GM19043 (cell line): ENCODE measurements around the gene EIF2B4.
A peak's percentile ranks its signal among the peaks of the same experiment; 100 is the strongest.

Experiments
- ATAC-seq: cut with Tn5 transposase; IDR thresholded peaks from one replicate; pipeline ENCODE4 v1.9.1; 2021; ENCODE audit warnings: low read depth; ENCODE audit not compliant: unreplicated experiment

Gene EIF2B4

GRCh38 chr2:27370026-27370815 is at the start of gene EIF2B4, which contains the start of gene SNX17:
TSS of gene EIF2B4 (minus strand) at chr2:27370338. CDS start at chr2:27370314, 24 bp downstream.
TSS of gene SNX17 (plus strand) at chr2:27370616. CDS start at chr2:27370744, 128 bp downstream.
- ATAC-seq: peak; percentile 88

DNA sequence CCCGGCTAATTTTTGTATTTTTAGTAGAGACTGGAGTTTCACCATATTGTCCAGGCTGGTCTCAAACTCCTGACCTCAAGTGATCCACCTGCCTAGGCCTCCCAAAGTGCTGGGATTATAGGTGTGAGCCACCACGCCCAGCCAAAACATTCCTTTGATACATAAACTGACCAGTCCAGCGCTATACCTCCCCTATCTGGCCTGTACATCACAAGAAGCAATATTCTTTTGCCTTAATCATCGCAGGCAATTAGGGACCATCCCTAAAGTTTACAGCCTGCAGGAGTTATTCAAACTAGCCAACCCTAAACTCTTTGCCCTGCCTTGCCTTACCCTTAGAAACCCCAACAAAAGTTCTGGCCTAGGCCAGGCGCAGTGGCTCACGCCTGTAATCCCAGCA is 46.0 kb upstream of the EIF2B4 start:
- ATAC-seq: no peak

GRCh38 chr2:27412419-27413152 is 42.4 kb upstream of the EIF2B4 start:
- ATAC-seq: no peak

DNA sequence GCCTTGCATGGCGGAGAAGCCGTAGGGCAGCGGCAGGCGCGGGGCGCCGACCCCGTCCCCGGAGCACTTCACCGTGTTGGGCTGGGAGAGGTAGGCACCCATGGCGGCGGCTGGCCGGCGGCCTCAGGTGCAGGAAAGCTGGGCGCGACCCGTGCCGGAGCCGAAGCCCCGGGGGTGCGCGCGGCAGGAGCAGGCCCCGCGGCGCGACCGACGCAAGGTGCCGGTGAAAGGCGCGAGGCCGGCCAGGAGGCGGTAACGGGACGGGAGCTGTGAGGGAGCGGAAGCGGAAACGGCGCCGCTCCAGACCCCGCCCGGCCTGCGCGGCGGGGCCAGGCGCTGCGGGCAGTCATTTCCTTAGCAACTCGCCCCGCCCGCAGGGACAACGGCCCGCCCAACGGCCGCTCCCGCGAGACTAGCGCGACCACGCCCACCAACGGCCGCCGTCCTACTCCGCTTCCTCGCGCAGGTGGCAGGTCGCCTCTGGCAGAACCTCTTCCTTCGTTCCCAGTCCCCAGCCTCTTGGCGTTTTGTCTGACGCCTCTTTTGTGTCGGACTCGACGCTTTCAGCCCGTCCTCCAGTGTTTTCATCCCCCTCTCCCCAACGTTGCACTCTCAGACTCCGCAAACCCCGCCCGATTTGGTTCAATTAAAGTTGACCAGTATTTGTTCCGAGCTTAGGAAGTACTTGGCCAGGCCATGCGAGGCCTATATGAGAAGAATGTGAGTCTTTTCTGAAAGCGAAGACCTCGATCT is 39.4 kb upstream of the EIF2B4 start, which contains the start of gene PPM1G:
Gene PPM1G, minus strand, starts transcription at position 271 of the 753 bp plus-strand sequence. Its CDS starts 169 bp downstream, at position 102.
- ATAC-seq: peak; percentile 93

DNA sequence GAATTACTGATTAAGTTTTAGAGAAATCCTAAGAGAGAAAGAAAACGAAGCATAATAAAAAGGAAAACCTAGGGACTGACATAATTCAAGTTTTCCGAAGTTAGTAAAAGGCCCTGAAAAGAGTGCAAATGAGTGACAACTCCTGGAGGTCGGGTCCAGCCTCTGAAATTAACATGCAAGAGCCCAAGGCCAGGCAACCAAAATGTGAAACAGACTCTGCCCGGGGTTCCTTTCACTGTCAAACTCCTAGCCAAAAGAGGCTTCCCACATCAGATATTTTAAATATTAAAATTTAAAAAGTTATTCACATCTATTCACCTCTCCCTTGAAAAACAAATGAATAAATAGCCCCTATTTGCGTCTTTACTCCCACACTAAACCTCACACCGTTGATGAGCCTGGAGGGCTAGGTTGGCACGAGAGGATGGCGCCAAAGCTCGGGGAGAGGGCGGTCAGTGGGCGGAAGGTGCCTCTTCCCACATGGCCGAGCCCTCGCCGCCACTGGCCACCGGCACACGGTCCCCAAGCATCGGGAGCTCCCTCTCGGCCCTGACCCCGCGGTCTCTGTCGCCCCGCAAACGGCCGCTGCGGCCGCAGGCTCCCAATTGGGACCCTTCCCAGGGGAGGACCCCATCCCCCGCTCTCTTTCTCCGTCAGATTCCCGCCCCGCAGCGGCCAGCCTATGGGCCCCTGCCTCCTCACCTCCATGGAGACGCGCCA is 38.6 kb upstream of the EIF2B4 start:
- ATAC-seq: peak; percentile 5

DNA sequence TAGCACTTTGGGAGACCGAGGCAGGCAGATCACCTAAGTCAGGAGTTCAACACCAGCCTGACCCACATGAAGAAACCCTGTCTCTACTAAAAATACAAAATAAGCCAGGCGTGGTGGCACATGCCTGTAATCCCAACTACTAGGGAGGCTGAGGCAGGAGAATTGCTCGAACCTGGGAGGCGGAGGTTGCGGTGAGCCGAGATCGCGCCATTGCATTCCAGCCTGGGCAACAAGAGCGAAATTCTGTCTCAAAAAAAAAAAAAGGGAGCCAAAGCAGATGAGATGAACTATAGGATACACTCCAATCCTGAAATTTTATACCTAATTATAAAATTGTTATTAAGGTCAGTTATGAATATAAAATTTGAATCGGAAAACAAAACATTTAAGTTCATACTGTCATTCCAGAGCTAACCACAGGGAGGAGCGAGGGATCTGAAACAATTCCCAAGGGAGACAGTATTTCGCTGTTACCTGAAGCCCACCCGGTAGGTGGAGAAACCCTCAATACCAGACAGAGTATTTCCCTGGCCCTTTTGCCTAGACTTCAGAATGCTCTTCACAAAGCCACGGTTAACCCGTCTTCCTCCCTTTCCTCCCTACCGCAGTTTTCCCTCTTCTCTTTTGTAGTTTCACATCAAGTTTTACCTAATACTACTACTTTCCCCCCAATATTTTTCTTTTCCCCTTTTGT is 37.8 kb upstream of the EIF2B4 start:
- no peak for ATAC-seq

GRCh38 chr2:27400348-27401135 is 30.4 kb upstream of the EIF2B4 start:
- no peak for ATAC-seq

DNA sequence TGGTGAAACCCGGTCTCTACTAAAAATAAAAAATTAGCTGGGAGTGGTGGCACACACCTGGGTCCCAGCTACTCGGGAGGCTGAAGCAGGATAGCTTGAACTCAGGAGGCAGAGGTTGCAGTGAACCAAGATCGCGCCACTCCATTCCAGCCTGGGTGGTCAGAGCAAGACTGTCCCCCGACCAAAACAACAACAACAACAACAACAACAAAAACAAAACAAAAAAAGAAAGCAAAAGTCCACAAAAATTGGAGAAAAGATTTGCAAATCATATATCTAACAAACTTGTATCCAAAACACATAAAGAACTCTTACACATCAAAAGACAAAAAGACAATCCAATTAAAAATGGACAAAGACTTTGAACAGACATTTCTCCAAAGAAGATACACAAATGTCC is 28.8 kb upstream of the EIF2B4 start:
- no peak for ATAC-seq

DNA sequence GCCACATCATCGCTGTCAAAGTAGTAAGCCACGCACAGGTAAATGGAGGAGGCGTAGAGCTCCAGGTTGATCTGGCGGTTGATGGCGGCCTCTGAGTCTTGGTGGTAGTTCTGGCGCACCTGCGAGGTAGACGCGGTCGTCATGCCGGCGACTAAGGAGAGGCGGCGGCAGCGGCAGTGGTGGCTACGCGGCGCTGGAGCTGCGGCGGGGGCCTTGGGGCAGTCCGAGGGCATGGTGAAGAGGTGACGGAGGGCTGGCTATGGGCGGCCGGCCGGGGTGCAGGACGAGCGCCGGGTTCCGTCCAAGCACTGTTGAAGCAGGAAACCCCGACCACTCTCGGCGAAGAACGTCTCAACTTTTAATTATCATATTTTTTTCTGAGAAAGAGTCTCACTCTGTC is 23.1 kb upstream of the EIF2B4 start:
- ATAC-seq: no peak

DNA sequence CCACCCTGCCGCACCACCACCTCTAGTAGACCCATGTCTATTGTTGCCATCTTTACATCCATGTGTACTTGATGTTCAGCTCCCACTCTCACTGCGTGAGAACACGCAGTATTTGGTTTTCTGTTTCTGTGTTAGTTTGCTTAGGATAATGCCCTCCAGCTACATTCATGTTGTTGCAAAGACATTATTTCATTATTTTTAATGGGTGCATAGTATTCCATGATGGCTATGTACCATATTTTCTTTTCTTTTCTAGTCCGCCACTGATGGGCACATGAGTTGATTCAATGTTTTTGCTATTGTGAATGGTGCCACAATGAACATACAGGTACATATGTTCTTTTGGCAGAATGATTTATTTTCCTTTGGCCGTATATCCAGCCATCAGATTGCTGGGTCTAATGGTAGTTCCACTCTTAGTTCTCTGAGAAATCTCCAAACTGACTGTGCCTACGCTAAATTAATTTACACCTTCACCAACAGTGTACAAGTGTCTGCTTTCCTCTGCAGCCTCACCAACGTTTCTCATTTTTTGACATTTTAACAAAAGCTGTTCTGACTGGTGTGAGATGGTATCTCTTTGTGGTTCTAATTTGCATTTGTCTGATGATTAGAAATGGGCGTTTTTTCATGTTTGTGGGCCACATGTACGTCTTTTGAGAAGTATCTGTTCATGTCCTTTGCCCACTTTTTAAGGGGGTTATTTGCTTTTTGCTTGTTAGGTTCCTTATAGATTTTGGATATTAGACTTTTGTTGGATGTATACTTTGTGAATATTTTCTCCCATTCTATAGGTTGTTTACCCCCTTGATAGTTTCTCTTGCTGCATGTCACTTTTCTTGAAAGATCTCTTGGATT is 20.9 kb upstream of the EIF2B4 start:
- ATAC-seq: no peak

DNA sequence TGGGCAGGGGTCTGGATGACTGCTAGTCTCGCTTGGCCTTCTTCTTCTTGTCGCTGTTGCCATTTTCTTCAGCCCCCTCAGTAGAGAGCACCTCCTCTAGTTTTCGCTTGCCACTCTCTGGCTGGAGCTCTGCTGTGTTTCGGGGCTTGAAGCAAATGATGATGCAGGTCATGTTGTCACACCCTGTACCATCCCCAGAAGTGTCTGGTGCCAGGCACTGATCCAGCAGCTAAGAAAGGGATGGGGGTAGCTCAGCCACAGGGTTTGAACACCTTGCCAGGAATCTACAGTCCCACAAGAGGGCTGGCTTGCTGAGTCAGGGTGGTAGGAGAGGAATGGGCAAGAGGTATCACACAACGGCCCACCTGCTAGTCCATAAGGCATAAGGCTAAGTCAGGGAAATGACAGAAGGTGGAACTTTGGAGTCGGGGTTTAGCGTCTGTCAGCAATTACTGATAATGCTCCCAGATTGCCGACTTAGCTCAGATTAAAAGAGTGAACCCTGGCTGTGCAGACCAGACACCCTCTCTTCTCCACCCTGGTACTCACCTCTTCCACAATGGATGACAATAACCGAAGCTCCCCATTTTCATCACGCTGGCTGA is 11.5 kb upstream of the EIF2B4 start:
- ATAC-seq: no peak

DNA sequence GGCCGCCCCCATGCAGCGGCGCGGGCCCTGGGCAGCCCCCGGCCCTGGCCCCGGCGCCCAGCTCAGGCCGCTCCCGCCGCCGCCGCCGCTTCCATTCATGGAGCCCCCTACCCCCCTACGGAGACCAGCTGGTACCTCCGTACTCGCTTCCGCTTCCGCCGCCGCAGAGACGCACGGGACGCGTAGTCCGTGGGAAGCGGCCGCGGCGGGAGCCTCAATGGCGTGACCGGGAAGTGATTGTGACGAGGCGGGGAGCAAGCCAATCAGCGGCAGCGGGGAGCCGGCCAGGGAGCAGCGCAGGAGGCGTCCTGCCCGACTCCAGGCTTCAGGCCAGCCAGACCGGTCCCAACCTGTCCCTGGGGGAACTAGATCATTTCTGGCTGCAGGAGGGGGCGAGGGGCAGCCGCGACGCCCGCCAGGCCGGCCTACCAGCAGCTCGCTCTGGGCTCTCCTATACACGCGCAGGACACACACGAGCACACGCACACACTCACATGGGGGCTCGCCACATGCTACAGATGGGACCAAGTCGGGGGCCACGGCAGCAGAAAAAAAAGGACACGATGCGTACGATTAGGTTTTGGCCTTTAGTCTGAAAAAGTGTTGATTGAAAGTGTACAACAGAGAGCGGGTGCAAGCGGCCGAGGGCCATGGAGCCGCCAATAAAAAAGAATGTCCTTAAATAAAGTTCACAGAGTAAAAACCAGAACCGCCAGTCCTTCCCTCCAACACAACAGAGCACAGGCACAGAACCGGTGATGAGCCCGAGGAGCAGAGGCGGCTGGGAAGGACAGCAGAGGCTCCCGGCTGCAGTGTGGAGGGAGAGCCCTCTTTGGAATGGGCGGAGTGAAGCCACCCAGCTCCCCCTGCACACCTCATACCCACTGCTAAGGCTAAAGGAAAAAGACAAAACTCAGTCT is 10.7 kb upstream of the EIF2B4 start, which contains the start of gene ZNF513:
Gene ZNF513, minus strand, starts transcription at position 109 of the 920 bp plus-strand sequence. CDS start 208 bp downstream, outside the sequence.
- ATAC-seq: peak; percentile 91

DNA sequence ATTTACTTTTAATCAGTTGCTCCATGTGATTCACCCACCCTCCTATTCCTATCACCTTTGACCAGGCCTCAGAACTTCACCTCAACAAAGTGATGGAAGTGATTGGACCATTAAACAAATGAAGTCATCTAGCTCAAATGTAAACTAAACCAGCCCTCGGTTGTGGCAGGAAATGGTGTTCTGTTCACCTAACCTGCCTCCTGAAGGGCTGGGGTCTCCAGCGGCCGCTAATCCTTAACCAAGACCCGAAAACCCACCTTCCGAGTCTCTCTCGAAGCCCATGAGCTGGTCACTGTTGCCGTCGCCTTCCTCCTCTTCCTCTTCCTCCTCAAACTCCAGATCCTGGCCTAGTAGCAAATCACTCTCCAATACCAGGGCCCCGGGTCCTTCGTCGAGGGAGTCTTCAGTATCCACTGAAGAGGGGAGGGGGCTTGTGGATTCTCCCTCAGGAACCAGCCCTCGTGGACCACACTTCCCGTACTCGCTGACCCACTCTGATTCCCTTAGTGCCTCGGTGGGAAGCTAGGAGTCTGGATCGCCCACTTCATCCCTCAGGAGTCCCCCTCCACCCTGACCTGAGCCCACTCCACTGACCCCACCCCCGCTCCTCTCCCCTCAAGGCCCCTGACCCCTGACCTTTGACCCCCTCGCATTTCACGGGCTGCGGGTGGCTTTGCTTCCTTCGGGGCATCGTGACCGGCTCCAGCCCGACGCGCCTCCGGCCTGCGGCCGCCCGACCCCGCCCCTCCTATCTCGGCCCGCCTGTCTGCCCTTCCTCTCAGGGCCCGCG is 9.9 kb upstream of the EIF2B4 start:
- ATAC-seq: peak; percentile 30

- no peak for ATAC-seq
Measured at GRCh38 chr2:27379383-27379835, 9.3 kb upstream of the EIF2B4 start.

DNA sequence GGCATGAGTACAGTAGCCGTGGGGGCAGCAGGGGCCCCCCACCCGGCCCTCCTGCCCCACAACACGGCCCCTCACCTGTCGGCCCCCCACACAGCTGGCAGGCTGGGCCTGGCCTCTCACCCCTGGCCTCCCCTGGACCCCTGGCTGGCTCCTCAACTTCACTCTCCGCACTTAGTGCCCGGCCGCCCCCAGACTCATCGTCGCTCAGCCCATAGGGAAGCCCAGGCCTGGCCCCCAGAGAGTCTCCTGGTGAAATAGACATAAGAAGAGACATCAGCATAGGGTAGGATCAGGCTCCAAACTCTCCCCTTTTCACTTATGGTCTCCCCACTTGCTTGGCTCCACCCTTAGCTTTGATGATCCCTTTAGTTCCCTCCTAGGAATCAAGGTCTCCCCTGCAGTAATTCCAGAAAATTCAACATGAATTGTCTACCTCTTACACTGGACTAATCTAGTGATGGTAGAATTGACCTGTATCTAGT is 8.7 kb upstream of the EIF2B4 start:
- ATAC-seq: no peak
